GM18870 (cell line): ENCODE data around the gene ATP6V1B1.
"Not testable (repeated sequence)": the region's sequence is repeated elsewhere in the genome, so short reads cannot be mapped to it uniquely, and the experiment has no call there.

Source experiments
- ATAC-seq: cut with Tn5 transposase; IDR thresholded peaks from one replicate; pipeline ENCODE4 v1.9.1; 2021; ENCODE audit warnings: moderate library complexity; ENCODE audit not compliant: unreplicated experiment

ATP6V1B1 gene

GRCh38 chr2:71005271-71006202 is 69.8 kb downstream of the ATP6V1B1 start:
- ATAC-seq = no peak

- ATAC-seq = no peak
These were observed 70.6 kb downstream of the ATP6V1B1 start for GRCh38 chr2:71006323-71006722.

- no peak for ATAC-seq
These were observed 71.5 kb downstream of the ATP6V1B1 start for GRCh38 chr2:71006955-71007799.

- no peak for ATAC-seq
These were observed 72.6 kb downstream of the ATP6V1B1 start for GRCh38 chr2:71008342-71008741.

- not testable (repeated sequence) for ATAC-seq
These were observed 76.1 kb downstream of the ATP6V1B1 start for GRCh38 chr2:71011786-71012185.
